HG03196 (cell line): ENCODE data around the gene ALX4.

Experiments
- ATAC-seq: cut with Tn5 transposase; IDR thresholded peaks from one replicate; pipeline ENCODE4 v1.9.1; 2021; ENCODE audit not compliant: unreplicated experiment

The ALX4 gene

DNA sequence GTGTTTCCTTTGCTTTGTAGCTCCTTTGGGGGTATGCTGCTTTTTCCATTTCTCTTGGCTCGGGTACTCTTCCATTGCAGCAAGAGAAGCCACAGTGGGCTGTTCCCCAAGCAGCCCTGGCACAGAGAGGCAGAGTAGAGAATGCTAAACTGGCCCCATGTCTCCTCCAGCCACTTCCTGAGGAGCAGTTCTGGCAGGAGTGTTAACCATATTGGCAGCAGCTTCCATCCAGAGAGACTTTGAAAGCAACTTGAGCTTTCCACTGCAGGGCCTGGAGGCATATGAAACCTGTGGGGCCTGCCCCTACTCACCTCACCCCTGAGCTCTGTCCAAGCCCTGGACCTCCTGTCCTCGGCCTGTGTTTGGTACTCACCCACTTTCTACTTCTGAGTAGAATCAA, 61.8 kb downstream of the ALX4 start:
- no peak for ATAC-seq

DNA sequence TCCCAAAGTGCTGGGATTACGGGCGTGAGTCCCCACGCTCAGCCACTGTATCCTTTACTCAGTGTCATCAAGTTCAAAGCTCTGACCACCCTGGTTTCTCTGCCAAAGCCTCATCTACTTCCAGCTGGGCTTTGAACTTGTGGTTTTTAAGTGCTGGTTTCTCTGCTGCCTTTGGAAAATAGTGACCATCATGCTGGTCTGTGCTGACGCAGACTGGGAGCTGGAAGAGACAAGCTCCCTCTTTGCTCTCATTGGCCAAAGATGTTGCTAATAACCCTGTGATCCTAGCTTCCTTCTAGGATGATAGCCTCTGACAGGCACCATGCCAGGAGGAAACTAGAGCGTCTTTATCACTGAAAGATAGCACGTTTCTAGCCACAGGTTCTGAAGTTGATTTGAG, 62.4 kb downstream of the ALX4 start:
- no peak for ATAC-seq

DNA sequence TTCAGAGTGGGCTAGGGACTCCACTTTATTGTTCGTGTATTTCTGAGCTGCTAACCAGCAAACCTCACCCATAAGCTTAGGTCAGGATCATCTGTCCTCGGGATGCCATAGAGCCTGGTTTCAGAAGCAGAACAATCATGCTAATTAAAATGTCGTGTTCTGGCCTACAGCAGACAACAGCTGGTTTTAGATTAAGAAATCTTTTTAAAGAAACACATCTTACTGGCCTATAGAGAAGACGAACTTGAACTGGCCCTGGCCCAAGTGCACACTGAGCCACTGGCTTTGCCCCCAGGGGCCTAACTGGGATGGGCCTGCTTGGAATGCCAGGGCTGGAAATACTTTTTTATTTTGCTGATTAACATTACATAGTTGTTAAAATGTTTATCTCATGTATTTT, 63.2 kb downstream of the ALX4 start:
- ATAC-seq, result no peak

DNA sequence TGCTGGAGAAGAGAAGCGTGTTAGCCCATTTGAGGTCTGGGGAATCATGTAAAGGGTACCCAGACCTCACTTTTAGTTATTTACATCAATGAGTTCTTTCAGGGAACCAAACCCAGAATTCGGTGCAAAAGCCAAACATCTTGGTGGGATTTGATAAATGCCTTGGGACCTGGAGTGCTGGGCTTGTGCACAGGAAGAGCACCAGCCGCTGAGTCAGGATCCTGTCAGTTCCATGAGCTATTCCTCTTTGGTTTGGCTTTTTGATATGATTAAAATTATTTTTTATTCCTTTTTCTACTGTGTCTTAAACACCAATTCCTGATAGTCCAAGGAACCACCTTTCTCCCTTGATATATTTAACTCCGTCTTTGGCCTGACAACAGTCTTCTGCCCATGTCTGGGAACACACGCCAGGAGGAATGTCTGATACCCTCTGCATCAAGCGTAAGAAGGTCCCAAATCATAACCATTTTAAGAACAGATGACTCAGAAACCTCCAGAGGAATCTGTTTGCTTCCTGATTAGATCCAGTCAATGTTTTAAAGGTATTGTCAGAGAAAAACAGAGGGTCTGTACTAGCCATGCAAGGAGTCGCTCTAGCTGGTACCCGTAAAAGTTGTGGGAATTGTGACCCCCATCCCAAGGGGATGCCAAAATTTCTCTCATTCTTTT, 65.2 kb downstream of the ALX4 start:
- no peak for ATAC-seq

DNA sequence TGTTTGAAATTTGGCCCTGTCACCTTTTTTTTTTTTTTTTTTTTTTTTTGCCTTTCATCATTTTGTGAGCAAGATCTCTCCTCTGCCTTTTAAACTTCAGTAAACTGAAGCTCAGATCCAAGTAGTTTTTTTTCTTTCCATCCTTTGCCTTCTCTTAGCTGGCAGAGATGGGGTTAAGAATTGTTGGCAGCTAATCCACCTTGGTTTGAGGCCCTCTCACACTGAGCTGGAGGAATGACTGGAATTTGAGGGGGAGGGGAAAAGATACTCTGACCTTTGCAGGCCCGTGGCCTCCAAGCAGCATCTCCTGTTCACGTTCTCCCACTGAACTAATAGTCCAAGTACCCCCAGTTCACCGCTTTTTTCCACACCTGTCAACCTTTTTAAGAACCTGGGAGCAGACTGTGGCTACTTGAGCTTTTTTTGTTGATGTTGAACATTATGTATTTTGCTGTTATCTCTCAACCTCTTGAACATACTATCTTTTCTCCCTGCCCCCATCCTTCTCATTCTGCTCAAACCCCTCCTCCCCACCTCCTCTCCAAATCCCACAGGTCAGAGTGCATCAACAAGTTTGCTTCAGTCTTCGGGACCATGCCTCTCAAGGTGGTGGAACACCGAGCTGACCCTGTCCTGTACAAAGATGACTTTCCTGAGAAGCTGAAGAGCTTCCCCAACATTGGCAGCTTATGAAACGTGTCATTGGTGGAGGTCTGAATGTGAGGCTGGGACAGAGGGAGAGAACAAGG, 66.2 kb downstream of the ALX4 start:
- ATAC-seq, result no peak

DNA sequence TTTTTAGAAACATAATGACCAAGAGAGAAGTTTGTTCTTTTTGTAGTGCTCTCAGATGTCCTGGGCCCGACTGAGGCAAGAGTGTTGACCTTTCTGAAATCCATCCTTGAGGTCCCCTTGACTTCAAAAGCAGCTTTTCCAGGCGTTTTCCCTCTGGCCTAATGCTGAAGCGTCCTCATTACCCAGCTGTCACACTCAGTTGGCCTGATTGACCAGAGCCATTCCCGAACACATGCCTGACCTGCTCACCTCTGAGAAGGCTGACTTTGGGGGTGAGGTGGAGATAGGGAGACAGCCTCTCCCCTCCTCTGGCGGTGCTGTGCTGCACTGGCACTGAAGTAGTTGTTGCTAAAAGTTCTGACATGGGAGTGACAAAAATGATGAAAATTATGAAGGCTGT, 66.9 kb downstream of the ALX4 start:
- ATAC-seq, result no peak

DNA sequence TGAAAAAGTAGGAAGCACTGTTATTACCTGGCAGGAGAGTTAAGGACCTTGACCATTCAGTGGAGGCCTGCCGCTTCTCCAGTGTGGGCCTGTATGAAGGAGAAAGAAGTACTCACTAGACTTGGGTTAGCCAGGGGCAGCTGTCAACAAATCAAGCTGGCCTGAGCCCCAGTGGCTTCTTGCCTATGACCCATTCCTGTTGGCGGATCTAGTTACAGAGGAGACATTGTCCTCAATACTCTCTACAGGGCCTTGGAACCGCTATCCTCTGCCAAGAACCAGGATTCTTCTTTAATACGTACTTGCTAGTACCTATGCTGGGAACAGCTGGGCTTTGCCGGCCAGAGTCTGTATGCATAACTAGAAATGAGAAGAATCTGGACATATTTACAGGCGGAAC, 68.1 kb downstream of the ALX4 start:
- no peak for ATAC-seq

DNA sequence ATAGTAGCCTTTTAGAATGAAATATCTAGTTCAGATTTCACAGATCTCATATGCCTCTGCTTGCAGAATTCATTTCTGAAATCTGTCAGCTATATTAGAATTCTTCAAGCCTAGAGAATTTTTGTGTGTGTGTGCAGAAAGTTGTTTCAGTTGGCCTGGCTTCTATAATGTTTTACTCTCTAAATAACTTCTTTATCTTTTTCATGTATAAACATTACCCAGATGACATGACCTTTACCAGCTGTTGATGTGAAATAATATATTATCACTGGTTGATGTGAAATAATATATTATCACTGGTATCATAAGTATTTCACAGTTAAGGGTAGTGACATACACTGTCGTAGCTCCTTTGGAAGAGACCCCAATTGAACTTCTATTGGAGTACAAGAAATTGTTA, 72.8 kb downstream of the ALX4 start:
- ATAC-seq, result no peak

DNA sequence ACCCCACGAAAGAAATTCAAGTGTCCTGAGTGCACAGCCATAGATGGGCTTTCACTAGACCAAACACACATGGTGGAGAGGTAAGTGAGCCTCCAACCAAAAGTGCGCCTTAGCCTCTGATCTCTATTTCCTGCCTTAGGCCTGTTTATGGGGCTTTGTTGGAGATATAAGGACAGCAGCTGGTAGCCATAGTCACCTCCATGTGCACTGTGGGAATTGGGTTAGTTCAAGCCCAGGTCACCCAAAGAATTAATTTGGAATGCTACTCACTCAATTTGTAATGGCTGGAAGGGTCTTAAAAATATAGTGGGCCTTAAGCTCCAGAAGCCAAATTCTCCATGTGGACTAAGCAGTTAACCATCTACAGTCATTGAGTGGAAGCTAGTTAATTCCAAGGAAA, 73.6 kb downstream of the ALX4 start:
- no peak for ATAC-seq

DNA sequence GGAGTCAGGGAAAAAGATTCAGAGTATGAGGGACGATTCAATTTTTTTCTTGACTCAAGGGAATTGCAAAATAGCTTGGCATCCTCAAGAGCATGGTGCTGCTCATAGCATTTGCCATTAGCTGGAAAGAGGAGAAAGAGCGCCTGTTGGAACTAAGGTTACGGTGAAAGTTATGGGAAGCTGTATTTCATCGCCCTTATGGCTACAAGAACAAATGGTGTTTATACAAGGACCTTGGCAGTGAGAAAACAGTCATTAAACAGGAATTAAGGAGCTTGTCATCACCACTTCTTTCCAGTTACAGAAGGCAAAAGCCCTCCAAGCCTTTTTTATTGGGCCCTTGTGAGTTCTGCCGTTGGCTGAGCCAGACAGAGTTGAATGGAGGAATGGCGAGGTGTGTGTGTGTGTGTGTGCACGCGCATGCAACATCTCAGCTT, 74.2 kb downstream of the ALX4 start:
- ATAC-seq, result no peak

DNA sequence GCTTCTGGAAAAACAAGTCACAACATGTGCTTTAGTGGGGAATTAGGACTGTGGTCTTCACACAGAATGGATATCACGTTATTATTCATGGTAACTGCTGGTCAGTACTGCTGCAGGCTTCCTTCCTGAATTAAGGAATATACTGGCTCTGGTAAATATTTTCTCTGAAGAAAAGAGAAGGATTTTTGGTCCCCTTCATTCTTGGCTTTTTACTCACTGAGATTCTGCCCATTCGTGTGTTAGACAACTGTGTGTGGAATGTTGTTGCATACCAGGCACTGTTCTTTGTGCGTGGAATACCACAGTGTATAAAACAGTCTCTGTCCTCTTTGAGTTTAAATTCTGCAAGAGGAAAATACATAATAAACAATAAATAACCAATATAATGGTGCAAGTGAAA, 80.3 kb downstream of the ALX4 start:
- no peak for ATAC-seq

DNA sequence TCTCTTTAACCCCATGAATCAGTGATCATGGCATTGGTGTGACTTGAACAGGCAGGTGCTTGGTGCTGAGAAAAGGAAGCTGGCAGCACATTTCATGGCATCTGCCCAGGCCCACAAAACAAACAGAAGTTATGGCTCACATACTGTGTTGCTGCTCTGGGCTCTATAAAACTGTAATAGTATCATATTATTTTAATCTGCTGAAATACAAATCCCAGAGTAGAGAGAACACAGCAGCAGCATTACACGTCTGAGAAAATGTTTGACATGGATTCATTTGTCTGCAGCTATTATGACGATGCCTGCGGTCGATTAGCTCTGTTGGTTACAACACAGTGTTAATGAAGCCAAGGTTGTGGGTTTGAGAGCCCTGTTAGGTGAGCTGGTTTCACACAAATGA, 80.8 kb downstream of the ALX4 start:
- no peak for ATAC-seq

DNA sequence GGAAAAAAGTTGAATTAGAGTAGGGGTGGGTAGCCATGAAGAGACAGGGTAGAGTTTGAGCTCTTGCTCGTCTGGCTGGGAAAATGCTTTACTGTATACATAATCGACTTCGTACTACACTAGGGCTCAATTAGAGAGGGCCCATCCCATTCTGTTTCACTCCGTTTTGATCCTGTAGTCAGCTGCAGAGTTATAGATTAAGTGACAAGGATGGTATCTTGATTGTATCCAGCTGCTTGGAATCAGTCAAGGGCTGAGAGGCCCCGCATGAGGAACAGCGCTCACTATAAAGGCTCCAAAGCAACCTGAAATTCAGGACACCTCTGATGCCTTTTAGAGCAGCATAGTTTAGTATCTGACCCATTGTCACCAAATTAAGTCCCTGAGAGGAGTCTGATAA, 81.6 kb downstream of the ALX4 start:
- no peak for ATAC-seq

DNA sequence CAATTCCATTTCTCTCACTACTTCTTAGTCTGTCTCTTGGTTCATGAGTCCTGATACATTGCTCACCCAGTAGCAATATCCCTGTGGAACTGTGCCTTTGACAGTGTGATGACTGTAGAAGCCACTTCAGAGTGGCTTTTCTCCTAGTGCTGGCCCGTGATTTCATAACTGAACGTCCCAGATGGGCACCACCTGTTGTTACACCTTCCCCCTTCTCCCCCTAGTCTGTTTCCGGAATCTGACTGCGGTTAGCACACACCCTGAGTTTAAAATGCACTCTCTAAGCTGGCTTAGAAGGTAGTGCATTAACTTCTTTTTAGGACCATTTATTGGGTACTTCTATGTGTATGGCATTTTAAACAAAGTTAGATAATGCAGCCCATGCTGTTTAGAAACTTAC, 83.0 kb downstream of the ALX4 start:
- ATAC-seq, result no peak

DNA sequence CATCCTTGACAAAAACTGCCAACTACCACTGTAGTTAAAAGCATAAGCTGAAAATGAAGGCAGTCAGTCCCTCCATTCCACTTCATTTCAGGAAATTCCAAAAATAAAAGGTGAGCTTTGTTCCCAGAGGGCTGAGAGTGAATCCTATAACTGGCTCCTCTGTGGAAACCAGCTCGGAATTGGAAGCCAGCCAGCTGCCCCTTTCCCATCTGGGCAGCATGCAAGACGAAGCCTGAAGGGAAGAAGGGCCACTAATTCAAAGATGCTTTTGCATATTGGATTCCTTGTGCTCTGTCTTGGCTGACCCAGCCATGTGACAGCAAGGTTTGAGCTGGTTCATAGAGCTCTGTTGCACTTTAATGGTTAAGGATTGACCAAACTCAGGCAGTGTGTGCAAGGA, 83.4 kb downstream of the ALX4 start:
- ATAC-seq, result no peak

DNA sequence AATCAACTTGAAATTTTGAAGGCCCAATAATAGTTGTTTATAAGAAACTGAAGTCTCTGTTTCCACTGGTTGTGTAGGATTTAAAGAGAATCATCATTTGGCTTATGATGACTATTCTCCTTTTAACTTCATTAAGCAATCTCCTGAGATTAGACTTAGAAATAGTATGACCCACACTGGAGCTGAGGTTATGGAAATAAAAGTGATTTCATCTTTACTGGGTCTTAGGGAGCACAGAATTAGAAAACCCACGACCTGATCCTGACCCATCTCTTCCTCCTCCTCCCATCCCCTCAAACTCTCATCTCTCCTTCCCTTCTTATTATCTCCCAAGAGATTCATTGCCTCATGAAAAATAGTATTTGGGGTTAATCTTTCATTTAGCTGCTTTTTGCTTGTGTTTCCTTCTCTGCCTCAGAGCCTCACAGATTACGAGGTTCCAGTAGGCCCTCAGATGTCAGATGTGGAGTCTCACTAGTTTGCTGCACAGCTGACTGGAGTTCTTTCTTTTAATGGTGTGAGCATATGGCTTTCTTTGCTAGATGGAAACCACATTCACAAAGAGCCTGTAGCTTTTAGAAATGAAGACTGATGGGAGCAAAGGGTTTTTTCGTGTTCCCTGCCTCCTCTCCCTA, 85.0 kb downstream of the ALX4 start:
- ATAC-seq, result no peak

DNA sequence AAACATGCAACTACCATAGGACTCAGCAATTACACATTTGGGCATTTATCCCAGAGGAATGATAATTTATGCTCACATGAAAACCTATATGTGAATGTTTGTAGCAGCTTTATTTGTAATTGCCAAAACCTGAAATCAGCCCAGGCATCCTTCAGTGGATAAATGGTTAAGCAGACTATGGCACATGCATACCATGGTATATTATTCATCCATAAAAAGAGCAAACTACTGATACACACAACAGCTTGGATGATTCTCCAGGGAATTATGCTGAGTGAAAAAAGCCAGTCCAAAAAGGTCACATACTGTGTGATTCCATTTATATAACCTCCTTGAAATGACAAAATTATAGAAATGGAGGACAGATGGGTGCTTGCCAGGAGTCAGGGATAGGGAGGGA, 86.7 kb downstream of the ALX4 start:
- no peak for ATAC-seq

DNA sequence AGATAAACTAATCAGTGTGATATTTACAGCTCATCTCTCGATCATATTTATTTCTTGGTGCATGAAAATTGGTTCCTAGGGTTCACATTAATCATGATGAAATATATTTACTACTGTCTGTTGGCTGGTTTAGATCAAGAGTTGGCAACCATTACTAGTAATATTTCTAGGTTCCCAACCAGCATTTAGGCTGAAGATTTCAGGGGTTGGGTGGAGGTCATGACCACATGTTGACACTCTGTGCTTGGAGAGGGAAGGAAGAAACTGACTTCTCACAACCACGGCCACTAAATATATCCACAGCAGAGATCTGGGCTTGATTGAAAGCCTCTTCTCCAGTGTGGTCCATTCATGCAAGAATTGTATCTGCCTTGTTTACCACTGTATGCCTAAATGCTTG, 87.9 kb downstream of the ALX4 start:
- ATAC-seq, result no peak

DNA sequence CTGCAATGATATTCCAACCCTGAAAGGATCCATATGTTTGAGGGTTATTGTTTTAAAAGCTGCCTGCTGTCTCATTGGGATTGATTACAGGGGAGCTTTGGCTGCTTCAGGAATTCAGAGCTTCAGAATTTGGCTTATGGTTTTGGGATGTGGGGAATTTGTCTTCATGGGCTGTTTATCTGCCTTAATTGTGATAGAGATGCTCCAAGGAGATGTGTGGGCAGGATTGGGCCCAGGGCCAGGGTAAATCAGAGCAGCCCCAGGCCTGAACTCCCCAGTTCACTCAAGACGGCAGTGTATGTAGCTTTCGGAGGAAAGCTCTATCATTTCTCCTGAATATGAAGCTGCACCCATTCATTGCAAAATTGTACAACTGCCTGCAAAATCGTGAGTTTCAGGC, 88.5 kb downstream of the ALX4 start:
- no peak for ATAC-seq

DNA sequence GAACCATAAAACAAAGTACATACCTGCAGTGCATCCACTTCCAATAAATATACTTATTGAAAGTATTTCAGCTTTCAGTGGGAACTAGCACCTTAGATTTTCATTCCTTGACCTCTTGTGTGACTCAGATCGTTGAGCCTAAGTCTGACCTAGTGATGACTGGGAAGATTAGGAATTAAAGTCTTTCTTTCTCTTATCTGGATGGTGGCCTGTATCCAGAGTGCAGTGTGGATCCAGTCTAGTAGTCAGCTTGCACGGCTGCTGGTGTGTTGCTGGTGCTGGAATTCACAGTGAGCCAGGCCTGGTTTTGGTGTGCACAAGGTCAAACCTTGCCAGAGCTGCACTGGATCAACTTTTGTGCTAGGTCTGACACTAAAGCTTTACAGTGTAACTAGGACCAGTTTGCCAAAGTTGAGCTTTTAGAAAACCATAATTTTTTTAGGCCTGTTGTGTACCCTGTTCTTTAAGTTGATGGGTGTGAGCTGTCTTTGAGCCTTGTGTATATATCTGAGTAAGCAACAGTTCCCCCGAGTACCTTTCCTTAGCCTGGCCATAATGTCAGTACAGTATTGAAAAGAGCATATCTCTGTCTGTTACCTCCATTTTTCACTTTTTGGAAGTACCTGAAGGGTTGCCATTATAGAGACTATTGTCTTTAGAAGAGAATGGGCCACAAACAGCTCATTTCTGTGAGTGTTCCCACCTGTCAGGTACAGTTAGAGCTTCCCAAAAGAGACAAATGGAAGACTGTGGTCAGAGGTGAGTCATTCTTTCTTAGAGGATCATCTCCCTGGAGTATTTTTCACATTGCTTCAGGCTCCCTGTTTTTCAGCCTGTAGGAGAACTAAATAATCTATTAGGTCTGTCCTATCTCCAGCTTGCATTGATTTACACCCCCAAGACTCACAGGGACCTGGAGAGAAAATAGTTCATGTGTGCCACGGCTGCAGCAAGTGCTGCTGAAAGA, 89.8 kb downstream of the ALX4 start:
- ATAC-seq, result no peak

DNA sequence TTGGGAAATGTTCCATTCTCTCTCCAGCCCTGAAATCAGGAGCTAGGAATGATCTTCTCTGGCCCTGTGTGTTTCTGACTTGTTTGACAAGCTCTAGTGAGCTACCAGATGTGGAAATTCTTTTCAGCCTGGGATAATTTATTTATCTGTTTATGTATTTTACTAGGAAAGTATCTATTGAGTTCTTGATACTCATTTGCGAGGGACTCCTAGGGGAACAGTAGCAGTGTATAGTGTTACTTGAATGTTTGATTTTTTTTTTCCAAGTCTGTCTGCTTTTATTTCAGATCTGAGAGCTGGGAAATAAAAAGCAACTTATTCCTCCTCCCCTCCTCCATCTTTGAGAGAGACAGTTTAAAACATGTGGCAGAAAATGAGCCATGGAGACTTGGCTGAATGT, 92.5 kb downstream of the ALX4 start:
- ATAC-seq, result no peak
